ENCODE data around the gene ZAR1L. TPM values are rescaled to one million over a fixed set of nuclear protein-coding genes. Genes with fewer than 3 reads are reported as not detected.

The ZAR1L gene
- total RNA-seq, 3 donors from 2014 or later, result not detected

GRCh38 chr13:32300406-32300805 is 14.8 kb downstream of the ZAR1L start:
- intact Hi-C loops (cut with DNase I, micrococcal nuclease), result no loop called here
- no peak for DNase-seq

GRCh38 chr13:32299893-32300292 is 15.3 kb downstream of the ZAR1L start:
- no peak for TF ChIP-seq CTCF (IDR thresholded peaks at IDR 0.05)
- ATAC-seq, result no peak
- no peak for DNase-seq
- H3K9me3 ChIP-seq, result no peaks in the 10 kb centered on the region
- intact Hi-C loops (cut with DNase I, micrococcal nuclease), result loop anchor here in 1 of 2 donors (10.0 kb wide), 1 partner anchor 275 kb away; no protein-coding TSS in a partner anchor
- H3K4me3 ChIP-seq, result no peak overlapping the region
- H3K4me1 ChIP-seq (ENCODE audit: low read depth), result no peaks in the 10 kb centered on the region
- no peaks in the 10 kb centered on the region for H3K36me3 ChIP-seq (ENCODE audit: low read depth)

More at GRCh38 chr13:32300406-32300805, 14.8 kb downstream of the ZAR1L start:
- Histone ChIP-seq H3K9me3 (no peaks in the 10 kb centered on the region), H3K4me1 (ENCODE audit: low read depth) (no peaks in the 10 kb centered on the region), H3K4me3 (no peak overlapping the region), H3K36me3 (ENCODE audit: low read depth) (no peaks in the 10 kb centered on the region)
- TF ChIP-seq CTCF (IDR thresholded peaks at IDR 0.05), result no peak
- no peak for ATAC-seq

- intact Hi-C loops (cut with DNase I, micrococcal nuclease), result loop anchor here in 1 of 2 donors (10.0 kb wide), 1 partner anchor 274 kb away; no protein-coding TSS in a partner anchor
- no peak for TF ChIP-seq CTCF (IDR thresholded peaks at IDR 0.05)
- no peak for ATAC-seq
Measured at GRCh38 chr13:32298695-32299094, 16.5 kb downstream of the ZAR1L start.

GRCh38 chr13:32297206-32297605 is 18.0 kb downstream of the ZAR1L start:
- ATAC-seq, result no peak
- no peak for TF ChIP-seq CTCF (IDR thresholded peaks at IDR 0.05)
- no peak for DNase-seq
- no peaks in the 10 kb centered on the region for H3K36me3 ChIP-seq (ENCODE audit: low read depth)
- H3K4me1 ChIP-seq (ENCODE audit: low read depth), result no peaks in the 10 kb centered on the region
- intact Hi-C loops (cut with DNase I, micrococcal nuclease), result loop anchor here in 1 of 2 donors (10.0 kb wide), 1 partner anchor 272 kb away; no protein-coding TSS in a partner anchor
- no peaks in the 10 kb centered on the region for H3K9me3 ChIP-seq
- no peak overlapping the region for H3K4me3 ChIP-seq

More at GRCh38 chr13:32298695-32299094, 16.5 kb downstream of the ZAR1L start:
- no peak for DNase-seq
- H3K4me1 ChIP-seq (ENCODE audit: low read depth), result no peaks in the 10 kb centered on the region
- H3K36me3 ChIP-seq (ENCODE audit: low read depth), result no peaks in the 10 kb centered on the region
- H3K4me3 ChIP-seq, result no peak overlapping the region
- no peaks in the 10 kb centered on the region for H3K9me3 ChIP-seq

- intact Hi-C loops (cut with DNase I, micrococcal nuclease), result no loop called here
Measured at GRCh38 chr13:32285633-32285965, 29.6 kb downstream of the ZAR1L start.

More at GRCh38 chr13:32285633-32285965, 29.6 kb downstream of the ZAR1L start:
- ATAC-seq (no peak), DNase-seq (no peak)
- H3K9me3 ChIP-seq, result no peaks in the 10 kb centered on the region
- no peaks in the 10 kb centered on the region for H3K4me1 ChIP-seq (ENCODE audit: low read depth)
- no peaks in the 10 kb centered on the region for H3K36me3 ChIP-seq (ENCODE audit: low read depth)
- no peak overlapping the region for H3K4me3 ChIP-seq
- no peak for TF ChIP-seq CTCF (IDR thresholded peaks at IDR 0.05)
